GM18873 (cell line): ENCODE data around the gene NKX1-2.

Experiments
- ATAC-seq: cut with Tn5 transposase; IDR thresholded peaks from one replicate; pipeline ENCODE4 v1.9.1; 2021; ENCODE audit warnings: mild to moderate bottlenecking, moderate library complexity, moderate number of reproducible peaks; ENCODE audit not compliant: unreplicated experiment, low FRiP score

Gene NKX1-2

GRCh38 chr10:124476043-124476725 is 26.3 kb upstream of the NKX1-2 start:
- ATAC-seq: no peak

- no peak for ATAC-seq
These were observed 24.8 kb upstream of the NKX1-2 start for GRCh38 chr10:124474514-124475070.

GRCh38 chr10:124473070-124473469 is 23.2 kb upstream of the NKX1-2 start:
- ATAC-seq: no peak

GRCh38 chr10:124472071-124472470 is 22.2 kb upstream of the NKX1-2 start:
- ATAC-seq: no peak

GRCh38 chr10:124470544-124471434 is 21.0 kb upstream of the NKX1-2 start:
- ATAC-seq: no peak

GRCh38 chr10:124469956-124470484 is 20.2 kb upstream of the NKX1-2 start:
- ATAC-seq: no peak

- ATAC-seq: no peak
These were observed 18.8 kb upstream of the NKX1-2 start for GRCh38 chr10:124468624-124469023.

- no peak for ATAC-seq
These were observed 17.3 kb upstream of the NKX1-2 start for GRCh38 chr10:124467165-124467564.

- no peak for ATAC-seq
These were observed 16.1 kb upstream of the NKX1-2 start for GRCh38 chr10:124465777-124466488.

- no peak for ATAC-seq
These were observed 15.4 kb upstream of the NKX1-2 start for GRCh38 chr10:124465003-124465776.

GRCh38 chr10:124464028-124464965 is 14.5 kb upstream of the NKX1-2 start:
- ATAC-seq: no peak

GRCh38 chr10:124462348-124462695 is 12.5 kb upstream of the NKX1-2 start:
- ATAC-seq: no peak

GRCh38 chr10:124461642-124462347 is 12.0 kb upstream of the NKX1-2 start, which contains the start of gene LHPP:
TSS of gene LHPP (plus strand) at chr10:124461823. CDS start at chr10:124461863, 40 bp downstream.
- peak; percentile 81 for ATAC-seq

- no peak for ATAC-seq
These were observed 10.3 kb upstream of the NKX1-2 start for GRCh38 chr10:124460144-124460543.

- ATAC-seq: no peak
These were observed 9.6 kb upstream of the NKX1-2 start for GRCh38 chr10:124459395-124459794.

- no peak for ATAC-seq
These were observed 9.1 kb upstream of the NKX1-2 start for GRCh38 chr10:124458889-124459288.

GRCh38 chr10:124458473-124458872 is 8.6 kb upstream of the NKX1-2 start:
- ATAC-seq: no peak

GRCh38 chr10:124455441-124455840 is 5.6 kb upstream of the NKX1-2 start:
- no peak for ATAC-seq
